Measurements from ENCODE around the gene GRHL1.

The GRHL1 gene

DNA sequence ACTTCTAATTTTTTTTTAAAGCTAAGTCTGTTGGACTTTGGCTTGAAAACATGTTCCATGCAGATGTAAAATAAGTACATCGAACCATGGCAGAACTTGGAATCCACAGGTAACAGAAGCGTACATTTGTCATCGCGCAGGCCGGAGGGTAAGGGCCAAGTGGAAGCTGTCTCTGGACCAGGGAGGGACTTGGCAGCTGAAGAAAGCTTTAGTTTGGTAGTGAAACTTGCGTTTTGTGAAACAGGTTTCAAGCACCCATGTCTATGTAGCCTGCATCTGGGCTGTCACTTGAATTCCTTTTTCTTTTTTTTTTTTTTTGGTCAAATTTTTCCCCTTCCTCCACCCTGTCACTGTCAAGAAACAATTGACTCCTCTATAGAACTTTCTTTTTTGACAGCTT is 20.4 kb downstream of the GRHL1 start:
- DNase-seq, result no peak

DNA sequence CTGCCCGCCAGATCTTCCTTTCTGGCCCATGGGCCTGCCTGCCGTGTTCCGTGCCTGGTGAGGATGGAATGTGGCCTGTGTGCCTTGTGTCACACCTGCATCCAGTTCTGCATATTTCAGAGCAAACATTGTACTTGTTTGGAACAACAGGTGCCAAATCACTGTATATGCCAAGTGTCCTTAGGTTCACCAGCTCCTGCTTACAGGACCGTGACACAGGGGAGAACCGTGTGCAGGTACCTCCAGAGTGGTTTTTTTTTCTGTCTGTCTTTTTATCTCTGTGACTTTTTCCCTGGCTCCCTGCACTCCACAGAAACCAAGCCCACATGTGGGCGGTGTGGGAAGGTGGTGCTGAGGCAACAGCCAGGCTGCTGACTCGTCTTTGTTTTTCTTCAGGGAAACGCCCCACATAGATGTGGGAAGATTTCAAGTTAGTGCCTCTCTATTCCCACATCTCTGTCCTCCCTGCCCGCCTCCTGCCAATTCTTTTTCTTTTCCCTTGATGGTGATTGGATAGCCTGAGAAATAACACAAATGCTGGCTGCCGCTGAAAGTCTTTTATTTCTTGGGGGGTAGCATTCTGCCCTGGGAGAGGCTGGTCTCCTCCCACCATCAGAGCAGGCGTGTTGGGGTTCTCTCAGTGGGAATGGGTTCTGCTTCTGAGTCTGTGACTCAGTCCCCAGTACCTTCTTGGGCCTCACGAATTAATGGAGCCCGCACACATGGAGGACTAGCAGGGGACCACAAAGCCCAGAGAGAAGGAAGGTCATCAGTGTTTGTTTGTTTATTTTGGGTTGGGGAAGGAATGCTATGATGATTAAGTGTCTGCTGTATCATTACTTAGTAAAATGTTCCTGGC is 21.4 kb downstream of the GRHL1 start:
- peak in 2 of 51 donors; percentile 30 to 49 for DNase-seq

DNA sequence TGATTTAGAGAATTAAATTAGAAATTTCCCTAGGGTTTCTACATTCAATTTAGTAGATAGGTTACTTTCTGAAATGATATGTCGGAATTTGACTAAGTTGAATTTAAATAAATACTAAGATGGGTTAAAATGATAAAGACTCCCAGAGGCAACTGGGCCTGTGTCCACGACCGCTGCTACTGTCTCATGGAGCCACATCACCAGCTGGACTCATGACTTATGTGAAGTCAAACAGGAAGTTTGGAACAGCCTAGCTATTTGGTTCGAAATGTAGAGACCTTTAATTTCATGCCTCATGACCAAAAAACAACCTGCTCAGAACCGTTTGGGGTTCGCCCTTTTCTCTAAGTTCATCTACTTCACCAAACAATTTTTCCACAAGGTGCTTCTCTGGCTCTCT is 22.2 kb downstream of the GRHL1 start:
- DNase-seq, result no peak

DNA sequence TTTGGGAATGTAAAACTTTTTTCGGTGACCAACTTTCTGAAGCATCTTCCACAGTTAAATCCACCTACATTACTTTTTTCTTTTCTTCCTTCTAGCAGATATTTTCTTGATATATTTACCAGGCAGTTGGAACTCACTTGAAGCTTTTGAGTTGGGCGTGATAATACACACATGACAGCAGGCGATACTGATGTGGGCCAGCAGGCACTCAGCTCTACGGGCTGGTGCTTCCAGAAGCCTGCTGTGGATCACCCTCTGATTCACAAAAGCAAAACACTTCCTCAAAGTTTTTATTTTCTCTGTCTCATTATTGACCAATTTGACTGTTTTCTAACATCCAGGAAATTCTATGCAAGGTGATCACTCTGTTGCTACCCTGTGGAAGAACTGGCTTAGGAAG is 22.9 kb downstream of the GRHL1 start:
- DNase-seq, result no peak

DNA sequence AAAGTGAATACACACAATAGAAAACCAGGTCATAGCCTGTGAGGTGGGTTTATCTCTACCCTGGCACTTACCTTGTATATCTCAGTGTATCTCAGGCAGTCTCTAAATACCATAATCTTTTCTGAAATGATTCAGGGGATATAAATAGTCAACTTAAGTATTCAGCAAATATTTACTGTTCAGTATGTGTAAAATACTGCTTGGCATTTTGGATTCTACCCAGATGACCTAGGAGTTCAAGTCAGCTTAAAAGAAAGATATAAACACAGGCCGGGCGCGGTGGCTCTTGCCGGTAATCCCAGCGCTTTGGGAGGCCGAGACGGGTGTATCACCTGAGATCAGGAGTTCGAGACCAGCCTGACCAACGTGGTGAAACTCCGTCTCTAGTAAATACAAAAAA is 23.8 kb downstream of the GRHL1 start:
- DNase-seq, result no peak

DNA sequence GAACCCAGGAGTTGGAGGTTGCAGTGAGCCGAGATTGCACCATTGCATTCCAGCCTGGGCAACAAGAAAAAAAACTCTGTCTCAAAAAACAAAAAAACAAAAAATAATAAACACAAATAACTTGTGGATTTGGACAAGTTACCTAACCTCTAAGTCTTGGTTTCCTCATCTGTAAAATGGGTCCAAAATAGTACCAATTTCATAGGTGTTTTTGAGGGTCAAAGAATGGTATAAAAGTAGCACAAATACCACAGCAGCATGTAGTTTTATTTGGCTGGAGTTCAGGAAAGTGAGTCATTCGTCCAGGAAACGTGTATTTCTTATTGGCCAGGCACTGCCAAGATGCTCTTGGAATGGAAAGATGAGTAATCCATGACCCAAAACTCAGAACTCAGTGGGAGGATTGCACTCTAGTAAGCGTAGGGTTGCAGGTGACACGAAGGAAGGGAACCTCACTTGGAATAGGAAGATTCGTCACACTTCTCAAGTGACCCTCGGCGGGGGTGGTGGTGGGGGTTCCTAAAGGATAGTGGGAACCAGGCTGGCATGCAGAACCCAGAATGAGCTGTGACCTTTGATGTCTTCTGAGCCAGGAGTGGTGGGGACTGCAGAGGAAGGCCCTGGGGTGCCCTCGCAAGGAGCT is 24.4 kb downstream of the GRHL1 start:
- DNase-seq, result peak in 1 of 51 donors; percentile 12

DNA sequence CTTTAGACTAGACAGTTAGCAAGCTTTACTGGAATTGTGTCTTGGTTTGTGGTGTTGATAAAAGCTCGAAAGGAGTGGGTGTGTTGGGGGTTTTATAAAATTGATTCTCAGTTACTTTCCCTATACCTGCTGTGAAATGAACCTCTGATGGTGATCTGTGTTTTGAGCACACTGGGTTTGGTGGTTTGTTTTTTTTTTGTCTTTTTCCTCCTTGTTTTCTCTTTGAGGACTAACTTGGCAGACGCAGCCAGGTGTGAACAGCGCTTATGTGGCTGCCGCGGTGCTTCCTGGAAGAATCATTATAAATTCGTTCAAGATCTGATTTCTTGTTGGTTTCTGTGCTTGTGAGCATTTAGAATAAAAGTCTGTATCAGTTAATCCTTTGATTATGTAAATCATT is 28.5 kb downstream of the GRHL1 start:
- no peak for DNase-seq

DNA sequence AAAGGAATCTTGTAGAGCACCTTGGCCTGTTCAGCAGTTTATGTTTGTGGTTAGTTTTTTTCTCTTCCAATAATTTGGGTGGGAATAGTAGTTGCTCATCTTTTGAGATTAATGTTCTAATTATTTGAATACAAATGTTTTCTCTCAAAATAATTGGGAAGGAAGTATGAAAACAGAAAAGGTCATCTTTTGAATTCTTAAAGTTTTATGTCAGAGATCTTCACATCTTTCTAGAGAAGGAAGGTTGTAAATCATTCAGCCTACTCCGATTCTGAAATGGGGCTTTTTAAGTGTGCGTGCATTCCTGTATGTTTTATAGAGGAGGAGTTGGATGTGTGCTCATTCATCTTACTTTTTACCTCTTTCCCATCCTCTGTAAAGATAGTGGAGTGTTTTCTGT is 29.0 kb downstream of the GRHL1 start:
- DNase-seq, result no peak

DNA sequence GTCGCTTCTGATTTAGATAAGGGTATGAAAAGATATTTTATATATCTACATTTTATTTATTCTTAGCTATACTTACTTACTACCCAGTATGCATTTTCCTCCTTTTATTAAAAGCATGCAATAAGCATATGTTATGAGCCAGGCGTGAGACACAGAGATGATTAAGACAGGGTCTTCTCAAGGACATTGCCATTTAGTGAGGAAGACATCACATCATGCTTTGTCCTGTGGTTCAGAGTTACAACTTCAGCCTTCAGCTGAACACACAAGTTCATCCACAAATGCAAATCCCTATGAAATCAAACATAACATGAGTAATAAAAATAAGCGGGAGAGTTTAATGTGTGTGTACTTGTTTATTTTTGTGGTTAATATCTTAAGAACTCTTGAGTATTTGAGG is 30.2 kb downstream of the GRHL1 start:
- no peak for DNase-seq

DNA sequence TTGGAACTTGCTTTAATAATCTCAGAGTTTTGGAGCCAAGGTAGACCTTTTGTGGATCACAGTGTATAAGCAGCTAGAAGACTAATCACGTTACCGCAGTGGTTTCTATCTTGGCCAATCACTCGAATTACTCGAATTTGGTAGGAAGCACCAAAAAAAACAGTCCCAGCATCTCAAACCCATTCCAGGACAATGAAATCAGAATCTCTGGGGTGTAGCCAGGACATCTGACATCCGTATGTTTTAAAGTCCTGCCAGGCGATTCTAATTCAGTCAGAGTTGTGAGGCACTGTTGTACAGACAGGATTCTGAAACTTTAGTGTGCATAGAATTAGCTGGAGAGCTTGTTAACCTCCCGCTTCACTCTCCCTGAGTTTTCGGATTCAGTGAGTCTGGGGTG is 30.8 kb downstream of the GRHL1 start:
- DNase-seq, result no peak

DNA sequence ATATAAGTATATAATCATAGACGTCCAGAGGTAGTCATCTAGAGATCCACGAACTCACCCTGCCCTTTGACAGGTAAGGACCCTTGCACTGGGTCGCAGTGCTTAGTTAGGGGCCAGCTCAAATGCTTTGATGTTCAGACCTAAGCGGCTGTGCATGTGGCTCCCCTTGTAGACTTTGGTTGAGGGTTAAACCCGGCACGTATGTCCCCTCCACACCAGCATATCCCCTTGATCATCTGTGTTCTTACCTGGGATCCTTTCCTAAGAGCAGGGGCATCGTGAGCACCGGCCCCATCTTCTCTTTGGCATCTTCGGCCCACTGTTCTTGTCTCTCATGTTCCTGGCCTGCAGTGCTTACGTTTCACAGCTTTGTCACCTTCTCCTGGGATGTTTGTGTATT is 31.4 kb downstream of the GRHL1 start:
- DNase-seq, result no peak

DNA sequence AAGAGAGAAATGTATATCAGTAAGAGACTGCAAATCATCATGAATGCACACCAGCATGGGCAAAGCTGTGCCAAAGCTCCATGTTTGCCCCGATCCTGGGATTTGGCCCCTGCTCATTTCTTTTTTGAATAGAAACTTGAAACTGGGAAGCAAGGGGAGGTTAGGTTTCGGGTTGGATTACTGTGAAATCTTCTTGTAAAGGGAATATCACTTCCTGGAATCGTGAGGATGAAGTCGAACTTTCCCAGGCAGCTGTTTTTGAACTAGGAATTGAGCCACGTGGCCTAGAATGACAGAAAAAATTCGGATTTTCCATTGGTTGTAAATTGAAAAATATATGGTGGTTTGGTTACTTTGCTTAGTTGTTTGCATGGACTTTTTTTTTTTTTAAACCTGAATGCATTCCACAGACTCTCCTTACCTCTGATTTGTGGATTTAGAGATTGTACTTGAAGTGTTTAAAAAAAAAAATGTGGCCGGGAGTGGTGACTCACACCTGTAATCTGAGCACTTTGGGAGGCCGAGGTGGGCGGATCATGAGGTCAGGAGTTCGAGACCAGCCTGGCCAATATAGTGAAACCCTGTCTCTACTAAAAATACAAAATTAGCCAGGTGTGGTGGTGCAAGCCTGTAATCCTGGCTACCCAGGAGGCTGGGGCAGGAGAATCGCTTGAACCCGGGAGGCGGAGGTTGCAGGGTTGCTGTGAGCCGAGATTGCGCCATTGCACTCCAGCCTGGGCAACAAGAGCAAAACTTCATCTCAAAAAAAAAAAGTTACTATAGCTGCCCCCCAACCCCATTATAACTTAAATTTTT is 32.1 kb downstream of the GRHL1 start:
- DNase-seq, result no peak

DNA sequence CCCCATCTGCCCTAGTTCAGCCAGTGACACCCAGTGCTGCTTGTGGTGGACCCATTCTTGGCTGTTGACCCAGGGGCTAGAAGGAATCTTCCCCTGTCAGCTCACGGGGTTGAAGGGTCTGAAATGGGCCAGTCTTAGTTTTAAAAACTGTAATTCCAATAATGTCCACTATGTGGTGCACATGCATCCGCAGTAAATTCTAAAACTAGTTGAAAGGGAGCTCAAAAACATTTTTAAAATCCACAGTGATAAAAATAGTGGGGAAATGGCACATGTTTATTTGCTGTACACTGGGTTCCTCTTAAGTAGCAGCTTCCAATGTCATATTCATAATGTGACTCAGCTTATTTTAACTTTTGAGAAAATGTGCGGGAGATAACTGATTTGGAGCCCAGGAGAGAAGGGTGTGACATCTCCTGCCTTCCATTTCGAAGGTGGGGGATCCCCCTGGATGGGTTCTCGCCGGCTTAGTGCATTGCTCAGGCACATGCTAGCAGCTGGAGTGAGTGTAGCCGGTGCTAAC is 32.8 kb downstream of the GRHL1 start:
- DNase-seq, result peak in 1 of 51 donors; percentile 5

DNA sequence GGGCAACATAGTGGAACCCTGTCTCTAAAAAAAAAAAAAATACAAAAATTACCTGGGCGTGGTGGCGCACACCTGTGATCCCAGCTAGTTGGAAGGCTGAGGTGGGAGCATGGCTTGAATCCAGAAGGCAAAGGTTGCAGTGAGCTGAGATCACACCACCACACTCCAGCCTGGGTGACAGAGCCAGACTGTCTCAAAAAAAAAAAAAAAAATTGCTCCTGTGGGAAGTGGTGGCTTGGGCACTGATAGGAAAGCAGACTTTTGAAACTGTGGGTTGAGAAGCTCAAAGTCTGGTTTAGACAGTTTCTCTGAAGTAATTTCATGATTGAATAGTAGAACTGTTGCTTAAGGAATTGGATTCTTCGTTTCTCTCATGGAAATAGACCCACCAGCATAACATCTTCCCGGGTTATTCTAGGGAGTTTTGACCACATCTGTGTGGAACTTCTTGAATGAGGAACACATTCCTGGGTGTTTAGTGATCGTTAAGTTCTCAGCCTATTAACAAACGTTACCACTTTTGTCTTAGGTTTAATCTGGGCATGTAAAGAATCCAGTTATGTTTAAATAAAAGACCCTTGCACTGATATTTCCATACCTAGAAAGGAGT is 33.5 kb downstream of the GRHL1 start:
- no peak for DNase-seq

DNA sequence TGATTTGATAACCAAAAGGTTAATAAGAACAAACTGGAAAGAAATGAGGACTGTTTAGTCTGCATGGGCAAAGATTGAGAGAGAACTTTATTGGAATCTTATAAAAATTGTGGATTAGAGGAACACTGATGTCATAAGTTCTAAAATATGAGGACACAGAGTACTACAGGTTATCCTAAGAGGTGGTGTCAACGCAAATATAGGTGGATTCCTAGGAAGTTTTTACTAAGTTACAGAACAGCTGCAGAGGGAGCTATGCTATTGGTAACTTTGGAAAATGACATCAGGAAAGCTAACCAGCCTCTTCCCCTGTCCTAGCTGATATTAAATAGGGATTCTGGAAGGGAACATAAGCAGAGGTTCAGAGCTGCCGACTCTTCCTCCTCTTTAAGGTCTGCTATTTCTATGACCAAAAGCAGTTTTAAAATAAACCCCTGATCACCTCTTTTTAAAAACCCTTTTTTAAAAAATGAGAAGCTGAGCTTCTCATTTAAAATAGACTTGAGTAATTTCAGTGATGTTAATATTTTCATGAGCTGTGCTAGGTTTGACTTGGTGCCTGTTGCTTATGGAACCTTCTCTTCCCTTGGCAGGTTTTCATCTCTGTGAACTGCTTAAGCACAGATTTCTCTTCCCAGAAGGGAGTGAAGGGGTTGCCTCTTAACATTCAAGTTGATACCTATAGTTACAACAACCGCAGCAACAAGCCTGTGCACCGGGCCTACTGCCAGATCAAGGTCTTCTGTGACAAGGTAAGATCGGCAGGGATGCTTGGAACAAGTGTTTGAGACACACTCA is 34.2 kb downstream of the GRHL1 start:
- DNase-seq, result no peak

DNA sequence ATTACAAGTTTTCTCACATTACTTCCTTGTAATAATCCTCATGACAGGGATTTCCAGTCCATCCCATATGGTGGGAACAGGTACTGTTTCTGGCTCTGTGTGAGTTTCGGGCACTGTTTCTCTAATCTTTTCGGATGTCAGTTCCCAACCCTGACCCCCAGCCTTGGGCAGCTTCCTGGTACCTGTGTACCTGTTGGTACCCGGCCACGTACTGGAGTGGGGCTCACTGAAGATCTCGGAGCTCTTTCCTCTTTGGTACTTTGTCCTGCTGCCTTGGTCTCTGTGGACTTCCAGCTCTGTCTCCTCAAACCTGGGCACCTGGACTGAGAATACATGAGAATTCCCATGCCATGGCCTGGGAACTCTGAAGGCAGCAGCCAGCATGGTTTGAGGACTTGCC is 36.8 kb downstream of the GRHL1 start:
- DNase-seq, result no peak

DNA sequence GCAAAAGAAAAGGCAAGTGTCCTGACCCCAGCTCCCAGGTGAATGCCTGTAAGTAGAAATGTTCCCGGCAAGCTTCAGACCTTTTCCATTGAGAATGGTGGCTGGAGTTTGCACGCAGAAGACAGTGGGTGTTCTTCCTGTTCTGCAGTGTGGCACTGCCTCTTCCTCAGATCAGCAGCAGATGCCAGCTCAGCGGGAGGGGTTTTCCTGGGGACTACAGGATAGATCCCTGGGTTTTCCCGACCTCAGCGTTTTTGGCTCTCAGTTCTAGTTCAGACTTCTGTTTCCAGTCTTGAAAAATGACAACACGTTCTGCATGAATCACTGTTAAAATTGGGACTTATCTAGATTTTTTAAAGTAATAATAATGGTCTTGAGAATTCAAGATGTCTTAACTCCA is 39.2 kb downstream of the GRHL1 start:
- DNase-seq, result peak in 1 of 51 donors; percentile 5

DNA sequence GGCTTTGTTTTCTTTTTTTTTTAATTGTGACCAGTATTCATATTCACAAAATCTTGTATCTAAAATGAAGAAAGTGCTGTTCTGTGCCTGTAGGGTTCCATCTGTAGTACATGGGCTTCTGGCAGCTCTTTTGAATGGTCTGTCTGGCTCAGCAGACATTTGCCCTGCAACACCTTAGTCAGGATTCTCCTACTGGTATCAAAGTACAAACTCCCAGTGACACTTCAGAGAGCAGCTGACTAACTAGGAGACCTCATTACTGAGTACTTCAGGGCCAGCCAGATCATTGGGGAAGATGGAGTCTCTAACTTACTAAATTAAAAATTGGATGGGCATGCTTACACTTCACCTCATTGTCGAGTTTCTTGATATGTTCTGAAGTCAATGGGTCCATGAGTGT is 39.7 kb downstream of the GRHL1 start:
- DNase-seq, result no peak

DNA sequence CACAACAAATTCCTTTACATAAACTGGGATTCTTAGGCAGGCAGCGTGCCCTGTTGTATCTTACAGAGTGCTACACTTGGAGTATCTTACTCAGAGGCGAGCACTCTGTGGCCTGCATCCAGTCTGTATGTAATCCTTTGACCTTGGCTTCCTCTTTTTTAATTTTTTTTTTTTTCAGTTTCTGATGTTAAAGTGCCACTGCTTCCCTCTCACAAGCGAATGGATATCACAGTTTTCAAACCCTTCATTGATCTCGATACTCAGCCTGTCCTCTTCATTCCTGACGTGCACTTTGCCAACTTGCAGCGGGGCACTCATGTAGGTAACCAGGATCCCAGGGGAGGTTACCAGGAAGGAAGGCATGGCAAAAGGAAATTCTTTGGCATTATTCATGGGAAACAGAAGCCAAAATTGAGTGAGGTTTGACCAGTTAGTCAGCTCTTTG is 40.4 kb downstream of the GRHL1 start:
- no peak for DNase-seq

DNA sequence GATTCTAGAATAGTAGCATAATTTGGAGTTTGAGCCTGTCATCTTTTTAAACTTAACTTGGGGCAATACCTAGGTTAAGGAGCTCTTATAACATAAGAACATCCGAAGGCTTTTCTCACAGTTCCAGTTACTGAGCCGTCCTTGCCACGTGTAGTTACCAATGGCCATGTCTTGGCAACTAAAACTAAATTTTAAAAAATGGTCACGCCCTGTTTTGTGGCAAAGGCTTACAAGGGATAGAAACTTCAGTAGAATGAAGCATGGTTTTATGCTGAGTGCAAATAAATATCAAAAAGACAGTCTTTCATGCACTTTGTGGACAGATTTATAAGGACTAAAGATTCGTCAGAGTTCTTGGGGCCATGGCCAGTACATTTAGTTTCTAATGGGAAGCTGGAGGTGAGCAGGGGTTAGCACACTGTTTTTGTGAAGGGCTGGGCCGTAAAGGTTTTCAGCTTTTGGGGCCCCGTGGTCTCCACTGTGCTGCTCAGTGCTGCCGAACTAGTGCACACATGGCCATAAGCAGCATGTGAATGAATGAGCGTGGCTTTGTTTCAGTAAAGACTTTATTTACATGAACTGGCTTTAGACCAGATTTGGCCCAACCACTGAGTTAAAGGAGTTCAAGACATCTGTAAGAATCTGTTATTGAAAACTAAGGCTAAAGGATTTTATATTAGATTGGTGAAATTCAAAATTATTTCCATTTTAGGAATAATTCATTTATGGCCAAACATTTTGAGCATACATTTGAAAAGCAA is 41.1 kb downstream of the GRHL1 start:
- DNase-seq, result no peak
